Activated CD8-positive, alpha-beta memory T cell treated with anti-CD3 and anti-CD28 coated beads, Interleukin-2, amount 50 U/mL, for 24 hours (primary cell): Measurements from ENCODE around the gene TNRC18.

ENCODE experiments used
- DNase-seq: peaks from one replicate; pipeline ENCODE4 v3.0.0-alpha.2; 2020; ENCODE audit errors: extremely low read depth

Gene TNRC18

DNA sequence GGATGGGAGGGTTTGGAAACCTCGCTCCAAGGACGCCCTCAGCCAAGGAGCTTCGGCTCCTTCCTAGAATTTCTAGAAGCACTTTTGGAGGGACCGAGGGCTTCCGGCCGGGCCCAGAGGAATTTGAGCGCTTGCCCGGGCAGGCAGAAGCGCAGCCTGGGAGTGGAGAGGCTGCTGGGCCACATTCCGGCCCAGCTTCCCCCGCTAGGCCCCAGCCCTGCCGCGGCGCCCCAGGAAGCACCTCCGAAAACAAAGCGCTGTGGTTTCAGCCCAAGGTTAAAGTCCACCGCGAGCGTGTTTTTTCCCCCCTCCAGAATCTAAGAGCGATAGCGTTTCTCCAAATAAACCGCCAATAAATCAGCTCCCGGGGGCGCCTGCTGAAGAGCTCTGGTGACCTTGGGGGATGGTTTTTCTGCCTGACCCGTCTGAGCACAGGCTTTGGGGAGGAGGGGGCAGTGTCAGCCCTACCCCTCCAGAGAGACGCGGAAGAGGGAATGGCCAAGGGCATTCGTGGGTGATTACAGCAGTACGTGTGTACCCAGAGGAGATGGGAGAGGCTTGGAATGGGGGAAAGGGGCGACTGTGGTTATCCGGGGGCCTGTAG lies 5.7 kb upstream of the TNRC18 start:
- no peak for DNase-seq

DNA sequence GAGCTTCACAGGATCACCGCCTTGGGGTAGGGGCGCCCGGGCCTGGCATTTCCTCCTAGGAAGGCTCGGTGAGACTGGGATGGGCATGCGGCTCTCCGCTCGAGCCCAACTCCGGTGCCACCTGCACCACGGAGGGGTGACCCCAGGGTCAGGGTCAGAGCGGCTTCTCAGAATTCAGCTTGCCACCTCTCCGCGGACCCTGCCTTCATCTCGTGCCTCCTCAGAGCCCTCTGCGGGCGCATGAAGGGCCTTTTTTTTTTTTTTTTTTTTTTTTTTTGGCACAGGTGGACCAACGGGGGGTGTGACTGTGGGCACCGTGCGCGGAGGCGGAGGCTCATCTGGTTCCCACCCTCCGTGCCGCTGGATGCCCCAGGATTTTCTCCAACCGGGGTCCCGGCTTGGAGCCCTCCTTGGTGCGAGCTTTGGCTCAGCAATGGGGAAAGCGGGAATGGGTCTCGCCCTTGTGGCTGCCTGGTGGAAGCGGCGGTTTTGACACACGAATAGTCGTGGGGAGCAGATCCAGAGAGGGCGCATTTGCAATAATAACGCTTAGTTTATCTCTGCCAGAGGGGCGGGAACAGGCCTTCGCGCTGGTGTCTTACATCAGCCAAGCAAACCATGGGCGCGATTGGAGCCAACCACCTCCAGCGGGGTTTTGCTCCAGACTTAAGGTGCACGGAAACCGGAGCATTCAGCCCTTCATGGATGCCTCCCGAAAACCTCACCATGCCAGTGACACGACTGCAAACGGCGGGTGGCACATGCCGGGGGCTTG lies 5.0 kb upstream of the TNRC18 start:
- no peak for DNase-seq

DNA sequence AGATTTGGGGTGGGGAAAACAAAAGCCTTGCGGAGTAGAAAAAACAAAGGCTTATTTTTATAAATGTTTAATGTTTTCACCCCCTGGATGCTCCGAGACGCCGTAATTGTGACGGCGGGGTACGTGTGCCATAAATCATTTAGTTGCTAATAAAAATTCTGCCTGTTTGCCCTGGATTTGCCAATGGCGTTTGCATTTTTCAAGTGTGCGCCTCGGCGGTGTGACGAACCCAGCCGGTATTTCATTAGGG lies 2.5 kb upstream of the TNRC18 start:
- DNase-seq = no peak

DNA sequence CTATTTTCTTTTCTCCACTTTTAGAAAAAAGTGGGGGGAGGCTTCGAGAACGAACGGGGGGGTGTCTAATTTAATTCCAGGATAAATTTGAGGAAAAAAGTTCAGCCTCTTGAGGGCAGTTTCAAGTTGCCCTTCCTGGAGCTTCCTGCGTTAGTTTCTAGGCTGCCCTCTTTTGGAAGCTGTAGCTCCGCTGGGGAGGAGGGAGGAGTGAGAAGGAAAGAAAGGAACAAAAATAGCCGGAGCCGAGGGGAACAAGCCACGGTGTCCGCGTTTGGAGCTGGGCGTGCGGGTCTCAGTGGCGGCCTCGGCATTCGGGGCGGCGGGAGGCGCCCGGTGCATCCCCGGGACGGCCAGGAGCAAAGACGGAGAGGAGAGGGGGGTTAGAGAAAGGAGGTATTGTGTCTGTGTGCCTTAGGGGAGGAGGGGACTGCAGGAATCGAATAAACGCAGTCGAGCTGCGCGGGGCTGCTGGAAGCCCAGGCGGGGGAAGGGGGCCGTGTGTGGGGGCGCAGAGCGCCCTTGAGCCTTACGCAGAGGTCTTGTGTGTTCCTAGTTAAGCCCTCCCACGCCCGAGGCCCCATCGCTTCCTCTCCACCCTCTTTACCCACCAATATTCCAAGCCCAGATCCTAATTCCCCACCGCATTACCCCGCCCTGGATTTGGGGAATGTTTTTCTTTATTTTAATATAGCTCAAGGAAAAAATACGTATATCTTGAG lies 2.0 kb upstream of the TNRC18 start:
- no peak for DNase-seq

DNA sequence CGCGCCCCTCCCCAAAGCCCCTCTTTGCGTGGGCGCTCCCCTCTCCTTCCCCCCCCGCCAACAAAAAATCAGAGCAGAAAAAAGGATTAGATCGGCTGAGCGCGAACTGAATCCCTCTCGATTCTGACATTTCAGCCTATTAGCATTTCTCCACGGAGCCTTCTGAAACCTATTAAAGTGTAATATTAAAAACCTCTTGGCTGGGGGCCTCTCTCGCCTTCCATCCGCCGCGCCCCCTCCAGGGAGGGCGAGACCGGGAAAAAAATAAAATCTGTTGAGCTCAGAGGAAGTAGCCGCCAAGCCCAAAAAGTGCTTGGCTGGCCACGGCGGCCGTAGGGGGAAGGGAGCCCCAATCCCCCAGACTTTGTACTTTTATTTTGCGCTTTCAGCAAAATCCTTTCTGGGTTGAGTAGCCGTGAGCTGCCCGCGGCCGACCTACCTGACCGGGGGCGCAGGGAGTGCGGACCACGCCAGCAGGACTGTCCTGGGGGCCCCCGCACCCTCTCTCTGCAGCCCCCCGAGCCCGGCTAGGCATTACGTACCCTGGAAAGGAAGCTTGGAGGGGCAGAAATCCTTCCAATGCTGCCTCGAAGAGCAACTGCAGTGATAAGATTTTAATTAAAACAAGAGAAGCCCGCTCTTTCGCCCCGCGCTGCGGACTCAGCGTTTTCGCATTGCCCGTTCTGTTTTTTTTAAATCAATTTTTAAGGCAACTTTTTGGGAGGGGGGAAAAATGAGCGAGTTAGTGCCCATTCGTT lies 1.3 kb upstream of the TNRC18 start:
- no peak for DNase-seq

DNA sequence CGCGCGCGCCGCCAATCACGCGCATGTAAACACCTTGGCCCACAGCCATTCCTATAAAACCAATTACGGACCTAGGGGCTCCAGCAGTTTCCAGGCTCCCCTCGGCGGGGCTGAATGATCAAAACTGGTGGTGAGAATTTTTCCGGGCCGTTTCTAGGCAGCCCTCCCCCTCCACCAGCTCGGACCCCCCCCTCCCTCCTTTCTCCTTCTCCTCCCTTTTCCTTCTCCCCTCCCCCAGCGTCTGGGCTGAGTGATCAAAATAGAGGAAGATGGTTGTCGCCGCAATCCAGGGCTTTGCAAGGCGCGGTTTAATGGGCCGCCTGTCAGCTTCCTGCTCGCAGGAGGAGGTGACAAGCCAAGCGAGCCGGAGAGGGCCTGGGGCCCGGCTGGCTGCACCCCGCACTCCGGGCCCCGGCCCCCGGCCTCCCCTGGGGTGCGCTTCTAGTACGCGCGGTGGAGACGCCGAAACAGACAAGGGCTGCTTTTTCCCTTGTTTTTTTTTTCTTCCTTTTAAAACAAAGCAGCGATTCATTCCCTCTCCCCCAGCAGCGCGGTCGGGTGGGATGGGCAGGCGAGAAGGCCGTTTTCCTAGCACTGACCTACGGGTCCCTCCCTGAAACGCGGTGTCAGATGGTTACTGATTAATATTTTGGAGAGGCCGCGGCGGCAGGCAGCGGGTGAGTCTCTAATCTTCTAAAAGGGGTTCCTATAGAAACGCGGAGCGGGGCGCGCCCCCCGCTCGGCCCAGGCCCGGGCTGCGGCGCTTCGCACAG lies 528 bp upstream of the TNRC18 start:
- no peak for DNase-seq

DNA sequence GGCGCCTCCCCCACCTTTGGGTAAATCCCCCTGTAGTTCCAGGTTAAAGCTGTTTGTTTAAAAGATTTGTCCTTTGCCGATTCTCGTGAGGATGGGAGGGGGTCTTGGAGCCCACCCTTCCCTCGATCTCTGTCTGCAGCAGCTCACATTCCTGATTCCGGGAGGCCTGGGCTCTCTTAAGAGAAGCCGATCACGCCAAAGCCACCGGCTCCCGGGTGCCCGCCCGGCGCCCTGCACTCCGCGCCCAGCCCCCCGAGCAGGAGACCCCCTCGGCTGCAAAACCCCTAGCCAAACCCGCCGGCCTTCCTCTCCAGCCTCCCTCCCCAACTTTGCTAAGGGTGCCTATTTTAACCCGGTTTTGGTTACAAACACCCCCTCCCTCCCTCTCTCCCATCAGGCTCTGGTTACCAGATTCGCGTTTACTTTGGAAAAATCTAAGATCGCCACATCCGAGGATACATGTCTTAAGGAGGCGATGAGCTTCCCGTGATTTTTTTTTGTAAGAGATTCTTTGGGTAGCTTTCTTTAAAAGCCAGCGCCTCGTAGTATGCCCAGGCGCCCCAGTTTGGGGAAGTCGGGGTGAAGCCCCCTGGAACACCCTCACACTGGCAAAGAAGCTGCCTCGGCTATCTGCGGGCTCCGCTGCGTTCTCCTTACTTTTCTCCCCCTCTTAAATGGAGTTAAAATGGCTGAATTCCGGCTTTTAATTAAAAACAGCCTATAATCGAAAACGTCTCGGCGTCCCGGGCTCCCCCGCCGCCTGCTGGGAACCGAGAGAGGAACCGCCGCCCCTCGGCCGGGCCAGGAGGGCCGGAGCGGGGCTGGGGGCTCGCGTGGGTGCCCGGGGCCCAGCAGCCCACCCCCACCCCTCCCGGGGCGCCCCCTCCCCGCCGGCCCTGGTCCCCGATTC lies 983 bp downstream of the TNRC18 start:
- no peak for DNase-seq

DNA sequence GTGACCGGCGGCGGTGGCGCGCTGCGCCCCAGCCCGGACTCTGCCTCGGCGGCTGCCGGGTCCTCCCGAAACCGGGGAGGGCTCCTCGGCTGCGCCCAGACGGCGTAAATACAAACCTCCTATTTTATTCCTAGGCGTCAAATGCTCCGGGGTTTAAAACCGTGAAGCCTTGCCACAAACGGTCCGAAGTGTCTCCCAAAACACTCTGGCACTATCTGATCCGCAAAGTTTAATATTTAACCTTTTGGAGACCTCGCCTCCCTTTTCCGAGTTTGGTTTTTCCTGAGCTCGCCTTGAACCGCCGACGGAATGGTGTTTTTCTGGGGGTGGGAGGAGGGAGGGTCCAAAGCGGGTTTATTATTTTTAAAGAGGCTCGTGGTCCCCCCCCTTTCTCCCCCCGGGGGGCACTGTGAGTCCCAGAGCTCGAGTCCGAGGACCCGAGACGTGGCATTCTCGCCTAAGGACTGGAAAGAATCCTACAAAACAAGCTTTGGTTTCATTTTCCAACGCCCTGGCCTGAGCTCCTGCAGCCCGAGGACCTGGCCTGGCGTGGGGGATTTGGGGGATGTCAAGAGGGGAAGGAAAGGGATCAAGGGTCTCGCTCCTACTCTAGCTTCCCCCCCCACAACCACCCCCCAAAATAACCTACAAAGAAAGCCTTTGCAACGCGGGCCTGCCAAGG lies 1.8 kb downstream of the TNRC18 start:
- no peak for DNase-seq

DNA sequence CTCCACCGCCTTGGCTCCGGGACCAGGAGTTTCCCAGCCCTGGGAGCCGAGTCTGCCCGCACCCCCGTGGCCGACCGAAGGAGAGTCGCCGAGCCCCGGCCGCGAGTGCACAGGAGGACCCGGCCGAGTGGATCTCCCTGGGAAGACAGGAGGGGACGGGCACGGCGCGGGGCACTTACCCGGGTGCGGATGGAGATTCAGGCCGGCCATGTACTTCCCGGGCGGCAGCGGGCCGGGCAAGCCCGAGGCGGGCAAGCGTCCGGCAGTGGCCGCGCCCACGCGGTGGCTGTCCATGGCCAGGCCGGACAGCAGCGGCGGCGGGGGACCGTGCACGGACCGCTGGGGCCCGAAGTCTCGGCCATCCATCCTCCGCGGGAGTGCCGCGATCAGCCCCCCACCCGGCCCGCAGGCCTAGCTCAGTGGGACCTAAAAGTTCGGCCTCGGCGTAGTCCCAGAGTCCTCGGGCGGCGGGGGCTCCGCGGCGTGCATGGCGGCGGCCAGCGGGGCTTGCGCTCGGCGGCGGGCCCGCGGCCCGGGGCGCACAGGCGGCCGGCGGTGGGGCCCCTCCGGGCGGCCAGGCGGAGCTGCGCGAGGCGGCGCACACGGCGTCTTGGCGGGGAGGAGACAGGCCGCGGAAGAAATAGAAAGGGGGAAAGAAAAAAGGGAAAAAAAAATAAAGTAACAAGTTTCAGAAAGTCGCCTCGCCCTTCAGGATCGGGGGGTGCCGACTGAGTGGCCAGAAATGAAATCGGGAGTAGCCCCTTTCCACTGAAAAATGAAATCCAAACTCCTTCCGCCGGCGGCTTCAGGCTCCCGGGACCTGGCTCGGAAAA lies 2.5 kb downstream of the TNRC18 start:
- DNase-seq = no peak

DNA sequence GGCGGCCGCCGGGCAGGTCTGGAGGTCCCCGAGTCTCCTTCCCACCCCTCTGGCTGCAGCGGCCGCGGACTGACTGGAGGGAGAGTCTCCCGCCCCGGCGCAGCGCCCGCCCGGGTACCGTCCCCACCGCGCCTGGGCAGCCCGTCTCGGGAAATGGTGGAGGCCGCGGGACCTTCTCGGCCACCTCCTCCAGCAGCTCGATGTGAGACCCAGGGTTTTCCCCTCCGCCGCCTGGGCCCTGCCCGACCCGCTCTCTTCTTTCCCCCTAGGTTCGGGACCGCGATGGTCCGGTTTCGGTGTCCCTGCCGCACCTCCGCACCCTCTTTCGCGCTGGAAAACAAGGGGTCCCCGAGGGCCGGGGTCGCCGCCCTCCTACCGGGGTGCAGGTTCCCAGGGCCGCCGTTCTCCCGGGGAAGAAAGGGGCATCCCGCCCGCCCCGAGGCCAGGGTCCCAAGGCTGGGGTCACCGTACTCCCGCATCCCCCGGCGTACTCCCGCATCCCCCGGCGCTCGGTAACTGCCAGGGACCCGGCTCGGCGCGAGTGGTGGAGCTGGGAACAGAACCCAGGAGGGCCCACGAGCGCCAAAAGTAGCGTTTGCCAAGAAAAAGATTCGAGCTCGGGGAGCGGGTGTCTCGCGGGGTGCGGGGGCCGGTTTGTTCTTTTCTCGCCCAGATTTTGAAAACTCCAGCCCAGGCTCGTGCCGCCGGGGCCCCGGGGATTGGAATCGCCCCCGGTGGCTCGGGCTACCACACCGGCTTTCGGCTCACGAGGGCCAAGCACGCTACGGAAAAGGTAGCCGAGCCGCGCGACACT lies 3.4 kb downstream of the TNRC18 start:
- DNase-seq = no peak

DNA sequence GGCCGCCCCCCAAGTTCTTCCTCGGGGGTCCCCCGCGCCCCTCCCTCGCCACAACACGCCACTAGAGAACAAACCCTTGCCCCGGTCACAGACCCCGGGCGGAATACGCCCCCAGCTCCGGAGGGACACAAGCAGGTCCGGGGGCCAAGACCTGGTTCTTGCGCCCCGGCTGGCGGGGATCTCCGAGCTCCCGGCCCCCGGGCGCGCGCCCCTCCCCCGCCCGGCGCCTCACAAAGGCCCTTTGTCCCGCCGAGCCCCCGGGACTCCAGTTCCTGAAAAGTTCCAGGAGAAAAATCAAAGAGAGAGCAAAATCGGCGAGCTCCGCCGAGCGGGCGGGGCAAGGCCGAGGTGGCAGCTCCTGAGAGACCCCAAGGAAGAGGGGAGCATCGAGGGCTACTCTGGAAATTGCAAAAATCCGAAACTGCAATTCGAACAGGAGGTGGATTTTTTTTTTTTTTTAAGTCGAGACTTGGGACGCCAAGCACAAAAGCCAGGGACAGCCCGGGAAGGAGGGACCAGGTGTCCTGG lies 4.0 kb downstream of the TNRC18 start:
- no peak for DNase-seq

DNA sequence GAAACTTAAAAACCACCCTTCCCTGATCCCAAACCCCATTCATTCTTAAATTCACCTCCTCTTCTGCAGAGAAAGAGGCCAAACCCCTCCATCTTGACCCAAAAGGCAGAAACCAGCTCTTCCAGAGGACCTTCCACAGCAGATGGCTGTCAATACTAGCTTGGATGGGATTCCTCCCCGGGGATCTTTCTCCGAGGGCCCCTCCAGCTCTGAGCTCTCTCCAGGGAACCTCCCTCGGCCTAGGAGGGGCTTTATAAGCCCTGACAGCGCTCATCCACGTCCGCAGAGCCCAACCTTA lies 5.4 kb downstream of the TNRC18 start:
- no peak for DNase-seq

DNA sequence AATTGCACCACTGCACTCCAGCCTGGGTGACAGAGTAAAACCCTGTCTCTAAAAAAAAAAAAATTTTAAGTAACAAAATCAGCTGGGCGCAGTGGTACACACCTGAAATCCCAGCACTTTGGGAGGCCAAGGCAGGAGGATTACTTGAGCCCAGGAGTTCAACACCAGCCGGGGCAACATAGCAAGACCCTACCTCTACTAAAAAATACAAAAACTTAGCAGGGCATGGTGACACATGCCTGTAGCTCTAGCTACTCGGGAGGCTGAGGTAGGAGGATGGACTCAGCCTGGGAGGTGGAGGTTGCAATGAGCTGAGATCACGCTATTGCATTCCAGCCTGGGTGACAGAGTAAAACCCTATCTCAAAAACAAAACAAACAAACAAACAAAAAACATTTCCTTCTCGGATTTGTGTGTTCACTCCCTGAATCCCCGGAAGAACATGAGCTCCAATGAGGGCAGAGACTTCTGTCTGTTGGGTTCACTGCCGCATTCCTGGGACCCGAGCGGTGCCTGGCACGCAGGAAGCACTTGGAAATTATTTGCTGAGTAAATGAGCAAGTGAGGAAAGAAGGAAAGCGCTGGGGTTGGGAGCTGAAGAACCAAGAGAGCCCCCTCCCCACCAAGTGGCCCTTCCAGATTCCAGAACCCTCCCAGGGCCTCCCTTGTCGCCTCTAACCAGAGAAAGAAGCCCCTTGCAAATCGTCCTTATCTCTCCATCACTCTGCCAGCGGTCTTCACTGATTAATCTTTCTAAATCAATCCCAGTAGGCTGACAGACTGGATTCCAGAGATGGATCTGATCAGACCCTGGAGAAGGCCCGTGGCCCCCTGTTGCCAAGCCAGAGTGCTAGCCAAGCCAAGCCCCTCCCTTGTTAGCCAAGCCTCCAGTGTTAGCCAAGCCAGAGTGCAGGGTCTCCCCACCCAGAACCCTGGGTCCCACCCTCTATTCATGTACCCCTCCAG lies 6.2 kb downstream of the TNRC18 start:
- DNase-seq = no peak

DNA sequence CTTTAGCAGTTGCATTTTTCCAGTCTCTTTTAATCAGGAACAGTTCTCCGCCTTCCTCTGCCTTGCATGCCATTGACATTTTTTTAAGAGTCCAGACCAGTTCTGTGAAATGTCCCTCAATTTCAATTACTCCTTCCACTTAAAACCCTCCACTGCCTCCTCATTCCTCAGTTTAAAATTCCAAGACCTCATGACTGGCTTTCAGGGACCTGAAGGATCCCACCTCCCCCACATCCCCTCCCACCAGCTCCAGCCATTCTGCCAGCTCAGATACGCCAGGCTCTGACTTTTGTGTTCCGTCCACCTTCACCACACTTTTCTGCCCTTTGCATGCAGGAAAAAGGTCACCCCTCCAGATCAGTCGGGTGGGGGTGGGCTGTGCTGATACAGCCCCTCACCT lies 8.7 kb downstream of the TNRC18 start:
- no peak for DNase-seq

DNA sequence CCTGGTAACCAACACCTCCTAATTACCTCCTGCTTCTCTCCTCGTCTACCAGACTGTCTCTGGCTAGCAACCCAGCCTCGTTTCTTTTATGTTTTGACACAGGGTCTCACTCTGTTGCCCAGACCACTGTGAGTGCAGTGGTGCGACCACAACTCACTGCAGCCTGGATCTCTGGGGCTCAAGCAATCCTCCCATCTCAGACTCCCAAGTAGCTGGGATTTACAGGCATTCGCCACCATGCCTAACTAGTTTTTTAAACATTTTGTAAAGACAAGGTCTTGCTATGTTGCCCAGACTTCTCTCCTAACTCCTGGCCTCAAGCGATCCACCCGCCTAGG lies 10.2 kb downstream of the TNRC18 start:
- DNase-seq = no peak

DNA sequence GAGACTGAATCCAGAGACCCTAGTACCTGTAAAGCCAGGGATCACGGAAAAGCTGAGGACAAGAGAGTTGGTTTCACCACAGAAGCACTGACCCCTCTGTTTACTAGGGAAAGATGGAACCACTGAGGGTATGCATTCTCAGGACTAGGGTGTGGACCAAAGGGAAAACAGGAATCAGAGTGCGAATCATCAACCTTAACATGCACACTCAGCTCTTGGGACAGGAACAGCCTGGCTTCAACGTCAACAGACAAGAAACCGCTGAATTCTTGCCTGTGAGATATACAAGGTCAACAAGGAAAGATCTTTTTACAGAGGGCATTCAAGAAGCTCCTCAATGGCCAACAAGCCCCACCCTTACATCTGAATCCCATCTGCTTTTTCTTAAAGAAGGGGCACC lies 14.9 kb downstream of the TNRC18 start:
- DNase-seq = no peak
